Colonic mucosa (tissue), 4 donors: Measurements from ENCODE around the gene FILIP1L. TPM values are rescaled to one million over a fixed set of nuclear protein-coding genes. Genes with fewer than 3 reads are reported as not detected.

Experiments
- DNase-seq: peaks from one replicate; pipeline ENCODE4 v3.0.0-alpha.2; 2020
- H3K27ac ChIP-seq: fragments of 200-600 bp; one replicate; pipeline ENCODE4 v1.8.0; 2021
- H3K27me3 ChIP-seq: fragments of 200-600 bp; one replicate; pipeline ENCODE4 v1.8.0; 2021
- H3K36me3 ChIP-seq: fragments of 200-600 bp; one replicate; pipeline ENCODE4 v1.8.0; 2021
- H3K4me1 ChIP-seq: fragments of 200-600 bp; one replicate; pipeline ENCODE4 v1.8.0; 2021; ENCODE audit warnings: mild to moderate bottlenecking
- H3K4me3 ChIP-seq: fragments of 200-600 bp; one replicate; pipeline ENCODE4 v1.8.0; 2021
- H3K9ac ChIP-seq, 2 donors: one replicate each; pipeline ENCODE4 v1.7.0; 2013; ENCODE audit warnings: control low read depth in 2 of 2, low read depth in 2 of 2, low read length in 2 of 2
- H3K9me3 ChIP-seq: fragments of 200-600 bp; one replicate; pipeline ENCODE4 v1.8.0; 2021
- intact Hi-C: fragments of 100-400 bp; cut with DNase I; formaldehyde crosslinking; loops from one replicate; pipeline ENCODE4 v1.14.1; 2022
- total RNA-seq, 2 donors: library from RNA; stranded (reverse); fragmentation: NEBNext Ultra II Directional in 1 of 2; extraction: Animal tissue kit (Norgen Biotek cat#: 25700) in 1 of 2; gene quantifications; one replicate each; pipeline ENCODE4 v1.2.1, GENCODE V29; 2021
- TF ChIP-seq, protein P1 (sequence below): fragments of 200-600 bp; IDR thresholded peaks from one replicate; pipeline ENCODE4 v1.8.0; 2022; ENCODE audit warnings: antibody characterized with exemption, mild to moderate bottlenecking
- donor health status: healthy.
- donor health status: DM: no; HTN: no; CAD: no.
- donor health status: DM: no; HTN: no; CAD: no.

Gene FILIP1L
- total RNA-seq, 2 donors from 2014 or later, result 3.7 to 29.0 TPM

- H3K36me3 ChIP-seq, result no peaks in the 10 kb centered on the region
- H3K9me3 ChIP-seq, result no peaks in the 10 kb centered on the region
- no peaks in the 10 kb centered on the region for H3K27me3 ChIP-seq
- intact Hi-C loops, result no loop called here
- no peak for DNase-seq
- H3K4me1 ChIP-seq, result no peaks in the 10 kb centered on the region
- H3K4me3 ChIP-seq, result no peak overlapping the region
- TF ChIP-seq, protein P1, sequence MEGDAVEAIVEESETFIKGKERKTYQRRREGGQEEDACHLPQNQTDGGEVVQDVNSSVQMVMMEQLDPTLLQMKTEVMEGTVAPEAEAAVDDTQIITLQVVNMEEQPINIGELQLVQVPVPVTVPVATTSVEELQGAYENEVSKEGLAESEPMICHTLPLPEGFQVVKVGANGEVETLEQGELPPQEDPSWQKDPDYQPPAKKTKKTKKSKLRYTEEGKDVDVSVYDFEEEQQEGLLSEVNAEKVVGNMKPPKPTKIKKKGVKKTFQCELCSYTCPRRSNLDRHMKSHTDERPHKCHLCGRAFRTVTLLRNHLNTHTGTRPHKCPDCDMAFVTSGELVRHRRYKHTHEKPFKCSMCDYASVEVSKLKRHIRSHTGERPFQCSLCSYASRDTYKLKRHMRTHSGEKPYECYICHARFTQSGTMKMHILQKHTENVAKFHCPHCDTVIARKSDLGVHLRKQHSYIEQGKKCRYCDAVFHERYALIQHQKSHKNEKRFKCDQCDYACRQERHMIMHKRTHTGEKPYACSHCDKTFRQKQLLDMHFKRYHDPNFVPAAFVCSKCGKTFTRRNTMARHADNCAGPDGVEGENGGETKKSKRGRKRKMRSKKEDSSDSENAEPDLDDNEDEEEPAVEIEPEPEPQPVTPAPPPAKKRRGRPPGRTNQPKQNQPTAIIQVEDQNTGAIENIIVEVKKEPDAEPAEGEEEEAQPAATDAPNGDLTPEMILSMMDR, result no peak
- peak overlapping the region; percentile 1 for H3K27ac ChIP-seq
- H3K9ac ChIP-seq, result no peak overlapping the region
Observed at GRCh38 chr3:99852851-99853250, 261.4 kb downstream of the FILIP1L start.

- no peak overlapping the region for H3K27ac ChIP-seq
- no peaks in the 10 kb centered on the region for H3K36me3 ChIP-seq
- no peak overlapping the region for H3K9ac ChIP-seq
- no peaks in the 10 kb centered on the region for H3K4me1 ChIP-seq
- TF ChIP-seq, protein P1, result no peak
- H3K4me3 ChIP-seq, result no peak overlapping the region
- no peaks in the 10 kb centered on the region for H3K9me3 ChIP-seq
- intact Hi-C loops, result no loop called here
- no peak for DNase-seq
- no peaks in the 10 kb centered on the region for H3K27me3 ChIP-seq
Observed at GRCh38 chr3:99851955-99852354, 262.3 kb downstream of the FILIP1L start.

GRCh38 chr3:99850608-99851007 is 263.7 kb downstream of the FILIP1L start:
- H3K9ac ChIP-seq, result no peak overlapping the region
- H3K9me3 ChIP-seq, result no peaks in the 10 kb centered on the region
- H3K4me1 ChIP-seq, result no peaks in the 10 kb centered on the region
- H3K36me3 ChIP-seq, result no peaks in the 10 kb centered on the region
- no peak overlapping the region for H3K4me3 ChIP-seq
- H3K27ac ChIP-seq, result no peak overlapping the region
- TF ChIP-seq, protein P1, result no peak
- DNase-seq, result no peak
- intact Hi-C loops, result no loop called here
- H3K27me3 ChIP-seq, result no peaks in the 10 kb centered on the region

DNA sequence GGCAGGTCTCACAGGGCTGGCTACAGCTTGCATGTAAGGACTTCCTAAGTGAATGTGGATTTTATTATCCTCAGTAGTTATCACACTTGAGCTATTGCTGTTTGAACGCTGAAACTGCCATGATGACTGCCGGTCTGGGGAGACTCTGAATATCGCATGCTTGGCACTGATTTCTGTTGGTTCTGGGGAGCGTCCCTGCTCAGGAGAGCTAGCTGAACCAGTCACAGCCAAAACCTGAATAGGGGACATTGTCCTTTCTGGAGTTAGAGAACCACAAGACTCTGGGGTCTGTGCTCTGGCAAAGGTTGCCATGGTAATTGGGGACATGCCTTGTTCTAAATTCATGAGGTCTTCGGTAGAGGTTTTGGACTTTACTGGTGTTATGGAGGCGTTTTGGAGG is 265.9 kb downstream of the FILIP1L start:
- TF ChIP-seq, protein P1, result no peak
- no peak for DNase-seq
- Histone ChIP-seq H3K36me3 (no peaks in the 10 kb centered on the region), H3K4me3 (no peak overlapping the region), H3K27me3 (no peaks in the 10 kb centered on the region), H3K27ac (no peak overlapping the region), H3K9ac (no peak overlapping the region), H3K9me3 (no peaks in the 10 kb centered on the region), H3K4me1 (no peaks in the 10 kb centered on the region)
- intact Hi-C loops, result loop anchor here (10.0 kb wide), 1 partner anchor 116 kb away; no protein-coding TSS in a partner anchor

DNA sequence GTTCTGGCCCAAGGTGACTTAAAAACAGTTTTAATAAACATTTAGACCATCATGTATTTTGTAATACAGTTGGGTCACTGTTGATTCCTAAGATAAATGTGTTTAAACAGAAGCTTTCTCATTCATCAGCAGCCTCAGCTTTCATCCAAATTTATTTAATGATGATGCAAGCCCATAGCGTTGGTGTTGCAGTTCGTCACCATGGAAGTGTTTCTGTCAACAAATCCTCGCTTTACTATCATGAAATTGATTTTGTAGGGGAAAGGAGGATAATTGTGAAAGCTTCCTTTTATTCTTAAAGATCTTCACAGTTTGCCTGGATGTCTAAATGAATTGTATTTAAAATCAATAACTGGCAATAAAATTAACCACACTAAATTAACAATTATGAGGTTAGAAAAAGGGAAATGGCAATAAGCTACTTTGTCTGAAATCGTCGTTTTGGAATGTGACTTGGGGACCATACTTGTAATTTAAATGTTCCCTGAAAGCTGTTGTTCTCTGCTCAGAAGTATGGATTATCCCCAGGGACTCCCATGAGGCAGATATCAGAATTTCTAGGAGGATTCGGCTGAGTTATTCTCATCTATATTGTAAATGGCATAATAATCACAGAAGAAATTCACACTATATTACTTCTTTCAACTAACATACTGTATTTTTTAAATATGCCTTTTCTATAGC is 267.7 kb downstream of the FILIP1L start:
- no peak overlapping the region for H3K4me3 ChIP-seq
- intact Hi-C loops, result loop anchor here (10.0 kb wide), 1 partner anchor 118 kb away; no protein-coding TSS in a partner anchor
- DNase-seq, result no peak
- TF ChIP-seq, protein P1, result no peak
- no peaks in the 10 kb centered on the region for H3K9me3 ChIP-seq
- peak overlapping the region; percentile 48 for H3K27ac ChIP-seq
- H3K36me3 ChIP-seq, result no peaks in the 10 kb centered on the region
- H3K9ac ChIP-seq, result no peak overlapping the region
- H3K4me1 ChIP-seq, result no peaks in the 10 kb centered on the region
- H3K27me3 ChIP-seq, result no peaks in the 10 kb centered on the region
